22Rv1 (cell line): ENCODE measurements around the gene HIPK2.

Experiments
- ZFX ChIP-seq: fragments of 450-650 bp; IDR thresholded peaks from 2 replicates; pipeline ENCODE4 v1.6.1; 2017; ENCODE audit warnings: antibody characterized with exemption, borderline replicate concordance
- TF ChIP-seq, protein P1 (sequence below): fragments of 450-650 bp; IDR thresholded peaks from 2 replicates; pipeline ENCODE4 v1.5.1; 2017; ENCODE audit warnings: mild to moderate bottlenecking

DNA sequence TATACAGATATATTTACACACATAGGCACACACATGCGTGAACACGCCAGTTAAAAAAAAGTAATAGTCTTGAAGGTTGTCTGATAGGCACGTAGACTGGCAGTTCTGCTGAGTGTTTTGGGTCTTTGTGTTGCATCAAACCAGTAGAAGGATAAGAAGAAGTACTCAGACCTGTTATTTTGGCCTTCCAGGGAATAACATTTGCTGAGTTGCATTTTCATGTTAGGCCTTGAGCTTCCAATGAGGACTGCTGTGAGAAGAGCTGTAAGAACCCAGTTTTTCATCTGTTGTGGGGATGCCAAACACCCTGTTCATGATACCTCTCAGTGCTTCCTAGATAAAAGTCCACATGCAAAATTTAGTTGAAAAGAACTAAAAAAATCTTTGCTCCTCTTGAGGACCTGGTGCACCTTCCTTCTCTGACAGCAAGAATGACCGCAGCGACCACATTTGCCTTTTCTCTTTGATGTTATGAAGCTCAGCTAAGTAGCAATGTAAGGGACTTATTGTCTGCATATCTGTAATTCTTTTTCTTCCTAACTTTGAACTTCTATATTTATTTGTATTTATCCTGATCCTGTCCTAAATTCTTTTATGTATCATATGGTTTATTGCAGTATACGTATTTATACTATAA lies 27.2 kb downstream of the HIPK2 start:
- TF ChIP-seq, protein P1, sequence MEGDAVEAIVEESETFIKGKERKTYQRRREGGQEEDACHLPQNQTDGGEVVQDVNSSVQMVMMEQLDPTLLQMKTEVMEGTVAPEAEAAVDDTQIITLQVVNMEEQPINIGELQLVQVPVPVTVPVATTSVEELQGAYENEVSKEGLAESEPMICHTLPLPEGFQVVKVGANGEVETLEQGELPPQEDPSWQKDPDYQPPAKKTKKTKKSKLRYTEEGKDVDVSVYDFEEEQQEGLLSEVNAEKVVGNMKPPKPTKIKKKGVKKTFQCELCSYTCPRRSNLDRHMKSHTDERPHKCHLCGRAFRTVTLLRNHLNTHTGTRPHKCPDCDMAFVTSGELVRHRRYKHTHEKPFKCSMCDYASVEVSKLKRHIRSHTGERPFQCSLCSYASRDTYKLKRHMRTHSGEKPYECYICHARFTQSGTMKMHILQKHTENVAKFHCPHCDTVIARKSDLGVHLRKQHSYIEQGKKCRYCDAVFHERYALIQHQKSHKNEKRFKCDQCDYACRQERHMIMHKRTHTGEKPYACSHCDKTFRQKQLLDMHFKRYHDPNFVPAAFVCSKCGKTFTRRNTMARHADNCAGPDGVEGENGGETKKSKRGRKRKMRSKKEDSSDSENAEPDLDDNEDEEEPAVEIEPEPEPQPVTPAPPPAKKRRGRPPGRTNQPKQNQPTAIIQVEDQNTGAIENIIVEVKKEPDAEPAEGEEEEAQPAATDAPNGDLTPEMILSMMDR = no peak
- no peak for TF ChIP-seq ZFX
